MM.1S (cell line): ENCODE measurements around the gene CAST.

Experiments used
- EZH2 ChIP-seq: fragments of 300-600 bp; sonication (generic); optimal IDR thresholded peaks from 2 replicates; pipeline ENCODE3; 2017; ENCODE audit warnings: low read depth, mild to moderate bottlenecking, antibody characterized with exemption, low read length, mixed read lengths
- EZH2phosphoT487 ChIP-seq: fragments of 300-600 bp; sonication (generic); IDR thresholded peaks from 2 replicates; pipeline ENCODE4 v1.6.1; 2018; ENCODE audit warnings: antibody characterized with exemption, low read length
- TF ChIP-seq, protein P1 (sequence below): fragments of 300-600 bp; sonication (generic); IDR thresholded peaks from 2 replicates; pipeline ENCODE4 v1.5.1; 2016; ENCODE audit warnings: antibody characterized with exemption, low read length, mixed read lengths

DNA sequence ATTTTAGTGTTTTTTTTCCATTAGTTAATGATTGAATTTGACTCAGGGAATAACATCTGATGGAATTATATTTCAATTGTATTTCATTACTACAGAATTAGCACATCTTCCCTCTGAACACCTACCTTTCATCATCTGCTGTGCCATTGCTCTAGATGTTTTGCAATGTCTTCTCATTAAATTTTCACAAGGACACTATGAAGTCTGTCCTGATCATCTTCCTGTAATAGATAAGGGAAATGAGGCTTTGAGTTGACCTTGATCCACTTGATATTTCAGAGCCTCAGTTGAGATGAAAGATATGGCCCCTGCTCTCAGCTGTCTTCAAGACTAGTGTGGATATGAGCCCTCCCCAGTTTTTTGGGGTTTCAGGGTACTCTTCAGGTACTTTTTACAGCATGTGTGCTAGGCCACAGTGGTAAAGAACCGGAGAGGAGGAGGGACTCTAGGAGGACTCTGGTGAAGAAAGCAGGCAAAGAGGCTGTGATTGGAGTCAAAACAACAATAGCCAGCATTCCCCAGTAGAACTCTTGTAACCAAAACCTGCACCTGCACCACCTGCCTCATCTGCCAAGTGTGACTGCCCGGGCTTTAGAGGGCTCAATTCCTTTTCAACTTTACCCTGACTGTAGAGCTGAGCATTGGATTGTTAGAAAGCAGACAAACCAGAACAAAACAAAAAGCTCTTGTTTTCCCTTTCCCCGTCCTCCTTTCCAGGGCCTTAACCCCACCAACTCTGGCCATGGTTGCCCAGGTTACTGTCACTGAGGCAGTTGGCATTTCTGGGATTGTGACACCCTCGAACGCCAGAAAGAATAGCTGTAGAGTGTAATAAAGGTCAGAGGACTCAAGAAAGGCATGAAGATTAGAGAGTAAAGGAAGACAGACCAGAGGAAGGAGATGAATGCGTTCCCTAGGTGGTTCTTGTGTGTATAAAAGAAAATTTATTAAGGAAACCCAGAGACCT is 89.3 kb downstream of the CAST start:
- TF ChIP-seq, protein P1, sequence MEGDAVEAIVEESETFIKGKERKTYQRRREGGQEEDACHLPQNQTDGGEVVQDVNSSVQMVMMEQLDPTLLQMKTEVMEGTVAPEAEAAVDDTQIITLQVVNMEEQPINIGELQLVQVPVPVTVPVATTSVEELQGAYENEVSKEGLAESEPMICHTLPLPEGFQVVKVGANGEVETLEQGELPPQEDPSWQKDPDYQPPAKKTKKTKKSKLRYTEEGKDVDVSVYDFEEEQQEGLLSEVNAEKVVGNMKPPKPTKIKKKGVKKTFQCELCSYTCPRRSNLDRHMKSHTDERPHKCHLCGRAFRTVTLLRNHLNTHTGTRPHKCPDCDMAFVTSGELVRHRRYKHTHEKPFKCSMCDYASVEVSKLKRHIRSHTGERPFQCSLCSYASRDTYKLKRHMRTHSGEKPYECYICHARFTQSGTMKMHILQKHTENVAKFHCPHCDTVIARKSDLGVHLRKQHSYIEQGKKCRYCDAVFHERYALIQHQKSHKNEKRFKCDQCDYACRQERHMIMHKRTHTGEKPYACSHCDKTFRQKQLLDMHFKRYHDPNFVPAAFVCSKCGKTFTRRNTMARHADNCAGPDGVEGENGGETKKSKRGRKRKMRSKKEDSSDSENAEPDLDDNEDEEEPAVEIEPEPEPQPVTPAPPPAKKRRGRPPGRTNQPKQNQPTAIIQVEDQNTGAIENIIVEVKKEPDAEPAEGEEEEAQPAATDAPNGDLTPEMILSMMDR = no peak
- TF ChIP-seq EZH2 (no peak), EZH2phosphoT487 (no peak)
